Measurements from ENCODE around the gene TEX50.
"Not testable (repeated sequence)": the region's sequence is repeated elsewhere in the genome, so short reads cannot be mapped to it uniquely, and the experiment has no call there.

TEX50 gene, protein sequence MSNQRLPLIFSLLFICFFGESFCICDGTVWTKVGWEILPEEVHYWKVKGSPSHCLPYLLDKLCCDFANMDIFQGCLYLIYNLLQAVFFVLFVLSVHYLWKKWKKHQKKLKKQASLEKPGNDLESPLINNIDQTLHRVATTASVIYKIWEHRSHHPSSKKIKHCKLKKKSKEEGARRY

DNA sequence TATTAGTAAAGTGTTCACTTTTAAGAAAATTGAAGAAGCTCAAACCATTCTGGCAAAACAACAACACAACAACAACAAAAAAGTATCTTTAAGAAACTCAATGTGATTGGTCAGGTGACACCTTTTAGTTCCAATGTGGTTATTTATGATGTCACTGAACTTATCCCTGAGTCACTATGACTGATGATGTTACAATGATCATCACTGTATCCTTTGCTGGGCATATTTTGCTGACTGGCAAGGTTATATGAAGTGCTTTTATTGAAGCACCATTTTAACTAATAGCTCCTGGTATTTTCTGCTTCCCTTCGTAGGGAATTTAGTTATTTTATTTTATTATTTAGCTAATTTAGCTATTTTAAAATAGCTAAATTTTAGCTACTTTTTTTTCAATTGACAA is at the start of gene TEX50:
Gene TEX50 (plus strand): TSS at position 223 of the 400 bp plus-strand sequence. CDS start 184 bp downstream, outside the sequence.
- no peak for DNase-seq

DNA sequence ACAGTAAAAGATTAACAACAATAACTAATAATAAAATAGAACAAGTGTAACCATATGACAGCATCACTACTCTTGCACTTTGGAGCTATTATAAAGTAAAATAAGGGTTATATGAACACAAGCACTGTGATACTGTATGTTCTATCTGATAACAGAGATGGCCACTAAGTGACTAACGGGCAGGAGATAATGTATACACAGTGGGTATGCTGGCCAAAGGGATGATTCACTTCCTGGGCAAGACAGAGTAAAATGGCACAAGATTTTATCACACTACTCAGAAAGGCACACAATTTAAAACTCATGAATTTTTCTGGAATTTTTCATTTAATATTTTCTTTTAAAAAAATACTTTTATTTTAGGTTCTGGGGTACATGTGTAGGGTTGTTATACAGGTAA is 44.6 kb upstream of the TEX50 start:
- no peak for DNase-seq

DNA sequence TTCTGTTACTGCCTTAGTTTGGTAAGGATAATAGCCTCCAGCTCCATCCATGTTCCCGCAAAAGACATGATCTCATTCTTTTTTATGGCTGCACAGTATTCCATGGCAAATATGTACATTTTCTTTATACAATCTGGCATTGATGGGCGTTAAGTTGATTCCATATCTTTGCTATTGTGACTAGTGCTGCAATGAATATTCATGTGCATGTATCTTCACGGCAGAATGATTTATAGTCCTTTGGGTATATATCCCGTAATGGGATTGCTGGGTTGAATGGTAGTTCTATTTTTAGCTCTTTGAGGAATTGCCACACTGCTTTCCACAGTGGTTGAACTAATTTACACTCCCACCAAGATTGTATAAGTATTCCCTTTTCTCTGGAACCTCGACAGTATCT is 44.0 kb upstream of the TEX50 start:
- DNase-seq = not testable (repeated sequence)

DNA sequence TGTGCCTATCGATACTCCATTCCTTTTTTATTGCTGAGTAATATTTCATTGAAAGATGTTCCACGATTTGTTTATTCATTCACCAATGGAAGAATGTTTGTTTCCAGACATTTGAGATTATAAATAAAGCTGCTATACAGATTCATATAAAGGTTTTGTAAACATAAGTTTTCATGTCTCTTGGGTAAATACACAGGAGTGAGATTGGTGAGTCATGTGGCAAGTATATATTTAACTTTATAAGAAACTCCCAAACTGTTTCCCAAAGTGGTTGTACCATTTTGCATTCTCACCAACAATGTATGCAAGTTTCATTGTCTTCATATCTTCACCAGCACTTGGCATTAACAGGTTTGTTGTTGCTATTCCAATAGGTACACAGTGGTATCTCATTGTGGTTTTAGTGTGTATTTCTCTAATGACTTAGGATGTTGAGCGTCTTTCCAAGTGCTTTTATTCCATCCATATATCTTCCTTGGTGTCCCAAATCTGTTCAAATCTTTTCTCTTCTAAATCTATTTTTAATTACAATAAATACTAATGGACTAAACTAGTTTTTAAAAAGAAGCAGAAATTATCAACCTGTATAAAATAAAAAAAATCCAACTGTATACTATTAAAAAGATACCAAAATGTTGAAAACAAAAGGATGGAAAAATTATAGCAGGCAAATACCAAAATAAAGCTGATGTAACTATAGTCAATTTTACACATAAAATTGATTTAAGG is 38.9 kb upstream of the TEX50 start:
- DNase-seq = no peak

DNA sequence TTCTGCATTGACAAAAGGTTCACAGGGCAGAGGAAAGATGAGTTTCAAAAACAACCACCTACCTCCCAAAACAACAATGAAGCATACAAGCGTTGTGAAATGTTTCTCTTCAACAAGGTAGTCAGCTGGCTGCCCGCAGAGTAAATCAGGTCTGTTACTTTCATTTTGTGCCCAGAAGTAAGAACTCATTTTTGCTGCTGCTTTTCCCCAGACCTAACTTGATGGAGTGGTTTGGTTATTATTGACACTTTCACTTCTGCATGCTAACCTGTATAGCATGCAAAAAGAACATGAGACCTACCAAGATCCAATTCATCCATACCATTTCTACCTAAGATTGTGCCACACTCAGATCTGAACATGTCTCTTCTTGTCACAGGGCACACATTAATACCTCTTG is 33.5 kb upstream of the TEX50 start:
- DNase-seq = no peak

DNA sequence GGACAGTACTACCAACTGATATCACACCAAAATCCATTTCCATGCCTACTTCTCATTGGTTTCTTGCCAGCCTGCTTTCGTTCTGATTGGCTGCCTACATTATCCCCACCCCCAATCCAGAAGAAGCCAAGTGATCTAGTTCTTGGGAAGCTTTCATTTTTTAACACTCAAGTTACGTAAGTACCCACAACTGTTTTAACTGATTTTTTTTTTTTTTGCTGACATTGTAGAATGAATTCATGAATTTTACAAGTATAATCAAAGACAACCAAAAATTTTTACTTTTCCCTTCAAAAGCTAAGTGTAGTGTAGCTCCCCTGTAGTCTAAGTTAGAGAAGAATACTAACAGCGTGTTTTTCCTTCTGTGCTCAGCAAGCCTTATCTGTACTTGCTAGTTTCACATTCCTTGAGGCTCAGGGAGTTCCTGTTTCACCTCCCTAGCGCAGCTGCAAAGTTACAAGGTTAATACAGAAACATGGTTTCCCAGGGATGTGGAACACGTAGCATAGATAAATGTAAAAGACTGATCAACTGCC is 32.0 kb upstream of the TEX50 start, which contains the start of gene SLC9C2:
Gene SLC9C2 (minus strand): TSS at position 17 of the 536 bp plus-strand sequence. CDS start 1,296 bp downstream, outside the sequence.
- no peak for DNase-seq

DNA sequence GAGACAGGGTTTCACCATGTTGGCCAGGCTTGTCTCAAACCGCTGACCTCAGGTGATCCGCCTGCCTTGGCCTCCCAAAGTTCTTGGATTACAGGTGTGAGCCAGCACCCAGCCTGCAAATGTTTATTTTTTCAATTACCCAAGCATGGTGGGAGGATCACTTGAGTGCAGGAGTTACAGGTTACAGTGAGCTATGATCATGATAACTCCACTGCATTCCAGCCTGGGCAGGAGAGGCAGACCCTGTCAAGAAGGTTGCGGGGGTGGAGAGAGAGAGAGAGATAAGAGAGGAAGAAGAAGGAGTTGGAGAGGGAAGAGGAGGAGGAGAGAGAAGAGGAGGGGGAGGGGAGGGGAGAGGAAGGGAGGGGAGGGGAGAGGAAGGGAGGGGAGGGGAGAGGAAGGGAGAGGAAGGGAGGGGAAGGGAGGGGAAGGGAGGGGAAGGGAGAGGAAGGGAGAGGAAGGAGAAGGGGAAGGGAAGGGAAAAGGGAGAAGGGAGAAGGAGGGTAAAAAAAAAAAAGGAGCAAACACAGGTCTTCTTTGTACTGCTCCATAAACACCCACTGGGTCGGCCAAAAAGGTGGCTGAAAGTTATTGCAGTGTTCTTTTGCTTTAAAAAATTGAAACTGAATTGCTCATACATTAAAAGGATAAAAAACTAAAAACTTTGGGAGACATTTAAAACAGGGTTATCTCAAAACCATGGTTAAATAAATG is 26.5 kb upstream of the TEX50 start:
- no peak for DNase-seq

DNA sequence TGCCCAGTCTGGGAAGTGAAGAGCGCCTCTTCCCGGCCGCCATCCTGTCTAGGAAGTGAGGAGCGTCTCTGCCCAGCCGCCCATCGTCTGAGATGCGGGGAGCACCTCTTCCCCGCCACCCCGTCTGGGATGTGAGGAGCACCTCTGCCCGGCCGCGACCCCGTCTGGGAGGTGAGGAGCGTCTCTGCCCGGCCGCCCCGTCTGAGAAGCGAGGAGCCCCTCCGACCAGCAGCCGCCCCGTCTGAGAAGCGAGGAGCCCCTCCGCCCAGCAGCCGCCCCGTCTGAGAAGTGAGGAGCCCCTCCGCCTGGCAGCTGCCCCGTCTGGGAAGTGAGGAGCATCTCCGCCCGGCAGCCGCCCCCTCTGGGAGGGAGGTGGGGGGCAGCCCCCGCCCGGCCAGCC is 22.1 kb upstream of the TEX50 start:
- DNase-seq = not testable (repeated sequence)

DNA sequence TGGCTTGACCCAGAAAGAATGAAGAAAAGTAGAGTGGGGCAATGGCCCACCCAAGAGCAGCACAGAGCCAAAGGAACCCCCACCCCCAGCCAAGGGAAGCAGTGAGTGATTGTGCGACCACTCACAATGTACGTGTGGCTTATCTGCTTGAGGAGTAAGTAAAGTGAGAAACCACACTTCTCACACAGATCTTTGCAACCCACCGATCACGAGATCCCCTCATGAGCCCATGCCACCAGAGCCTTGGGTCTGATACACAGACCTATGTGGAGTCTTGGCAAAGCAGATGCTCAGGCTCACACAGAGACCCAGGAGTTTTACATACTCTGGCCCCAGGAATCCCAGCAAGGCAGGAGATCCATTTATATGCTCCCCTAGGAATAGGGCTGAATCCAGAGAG is 18.3 kb upstream of the TEX50 start:
- DNase-seq = no peak

DNA sequence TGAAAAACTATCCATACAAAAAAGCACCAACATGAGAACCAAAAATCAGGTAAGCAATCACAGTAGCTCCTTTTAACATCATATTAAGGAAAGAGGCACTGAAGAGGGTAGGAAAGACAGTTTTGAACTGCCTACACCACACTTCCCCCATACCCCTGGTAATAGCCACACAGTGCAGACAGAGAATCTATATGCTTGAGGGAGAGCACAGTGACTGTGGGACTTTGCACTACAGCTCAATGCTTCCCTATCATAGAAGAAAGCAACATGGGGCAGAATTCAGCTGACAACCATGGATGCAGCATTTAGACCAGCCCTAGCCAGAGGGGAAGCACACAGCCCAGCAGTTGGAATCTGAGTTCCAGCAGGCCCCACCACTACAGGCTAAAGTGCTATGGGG is 7.9 kb upstream of the TEX50 start:
- no peak for DNase-seq

DNA sequence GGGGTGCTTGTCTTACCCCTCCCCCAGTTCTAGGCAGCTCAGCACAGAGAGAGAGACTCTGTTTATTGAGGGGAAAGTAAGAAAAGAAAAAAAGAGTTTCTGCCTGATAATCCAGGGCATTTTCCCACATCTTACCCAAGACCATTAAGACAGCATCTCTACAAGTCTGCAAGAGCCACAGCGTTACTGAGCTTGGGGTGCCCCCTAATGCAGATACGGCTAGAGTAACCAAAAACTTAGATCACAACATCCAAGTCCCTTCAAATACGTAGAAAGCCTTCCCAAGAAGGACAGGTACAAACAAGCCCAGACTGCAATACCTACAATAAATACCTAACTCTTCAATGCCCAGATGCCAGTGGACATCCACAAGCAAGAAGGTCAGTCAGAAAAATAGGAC is 6.2 kb upstream of the TEX50 start:
- DNase-seq = peak in 1 of 2 donors; percentile 10

DNA sequence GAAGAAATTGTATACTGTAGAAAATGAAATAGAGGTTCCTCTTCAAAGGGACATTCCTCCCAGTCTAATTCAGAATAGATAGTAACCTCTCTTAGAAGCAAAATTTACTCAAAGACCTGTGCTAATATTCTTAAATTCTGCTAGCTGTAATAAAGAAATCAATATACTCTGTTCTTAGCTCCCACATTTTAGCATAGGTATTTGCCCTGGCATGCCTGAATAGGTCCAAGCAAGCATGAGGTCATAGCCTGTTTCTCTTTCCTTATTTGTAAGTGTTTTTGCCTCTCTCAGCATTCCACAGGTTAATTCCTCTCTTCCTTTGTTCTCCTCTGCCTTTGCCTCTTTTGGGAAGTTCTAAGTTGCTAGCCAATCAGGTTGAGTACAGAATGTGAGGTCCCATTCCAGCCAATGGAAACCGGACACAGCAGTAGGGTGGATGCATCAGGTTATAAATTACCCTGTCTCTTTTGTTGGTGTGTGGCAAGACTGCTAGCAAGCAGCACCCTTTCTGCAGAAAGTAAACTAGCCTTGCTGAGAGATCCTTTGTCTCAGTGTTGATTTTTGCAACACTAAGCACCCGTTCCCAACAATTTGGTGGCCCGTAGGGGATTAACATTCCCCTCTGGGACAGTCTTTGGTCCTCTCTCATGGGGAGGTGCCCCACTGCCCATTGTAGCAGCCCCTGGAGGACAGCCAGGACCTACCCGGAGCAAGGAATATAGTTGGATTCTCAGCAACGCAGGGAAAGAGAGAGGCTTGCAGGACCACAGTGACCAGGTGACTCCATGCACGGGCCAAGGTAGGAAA is 2.3 kb downstream of the TEX50 start:
- DNase-seq = not testable (repeated sequence)

DNA sequence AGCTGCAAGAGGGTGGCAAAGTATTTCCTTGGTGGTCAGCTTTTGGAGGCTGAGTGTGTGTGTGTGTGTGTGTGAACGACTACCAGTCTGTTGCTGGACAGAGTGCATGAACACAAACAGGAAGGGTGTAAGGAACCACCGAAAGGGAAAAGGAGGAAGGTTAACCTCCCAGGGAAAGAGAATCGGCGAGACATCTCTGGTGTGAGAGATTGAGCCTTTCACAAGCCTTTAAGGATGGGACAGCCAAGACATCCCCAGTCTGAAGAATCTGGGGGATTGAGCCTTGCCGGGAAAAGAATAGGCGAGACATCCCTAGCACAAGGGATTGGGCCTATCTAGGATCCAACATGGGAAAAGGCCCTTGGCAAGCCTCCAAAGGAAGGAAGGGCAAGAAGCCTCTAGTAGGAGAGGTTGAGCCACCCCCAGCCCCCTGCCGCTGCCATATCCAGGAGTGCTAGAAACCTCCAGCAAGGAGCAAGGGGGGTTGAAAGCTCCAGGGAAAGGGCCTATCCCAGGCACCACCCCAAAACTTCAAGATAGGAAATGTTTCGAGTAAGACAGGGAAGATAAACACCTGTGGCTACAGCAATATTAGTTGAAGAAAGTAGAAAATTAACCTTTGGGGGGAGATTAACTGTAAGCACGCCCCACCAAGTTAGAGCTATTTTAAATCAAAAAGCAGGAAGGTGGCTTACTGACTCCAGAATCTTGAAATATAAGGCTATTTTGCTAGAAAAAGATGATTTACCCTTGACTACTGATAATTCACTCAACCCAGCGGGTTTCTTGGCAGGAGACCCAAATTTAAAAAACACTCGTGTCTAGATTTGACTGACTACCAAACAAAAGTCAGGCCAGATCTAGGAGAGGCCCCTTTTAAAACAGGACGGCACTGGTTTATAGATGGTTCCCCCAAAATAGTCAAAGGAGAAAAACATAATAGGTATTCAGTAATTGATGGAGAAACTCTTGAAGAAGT is 3.2 kb downstream of the TEX50 start:
- no peak for DNase-seq

DNA sequence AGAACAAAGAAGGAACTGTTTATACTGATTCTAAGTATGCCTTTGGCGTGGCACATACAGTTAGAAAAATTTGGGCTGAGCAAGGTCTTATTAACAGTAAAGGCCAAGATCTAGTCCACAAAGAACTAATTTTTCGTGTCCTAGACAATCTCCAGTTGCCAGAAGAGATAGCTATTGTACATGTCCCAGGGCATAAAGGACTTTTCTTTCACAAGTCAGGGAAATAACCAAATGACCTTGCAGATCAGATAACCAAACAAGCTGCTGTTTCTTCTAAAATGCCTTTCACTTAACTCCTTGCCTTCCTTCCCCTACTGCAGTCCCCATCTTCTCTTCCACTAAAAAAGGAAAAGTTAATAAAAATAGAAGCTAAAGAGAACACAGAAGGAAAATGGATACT is 4.0 kb downstream of the TEX50 start:
- no peak for DNase-seq

DNA sequence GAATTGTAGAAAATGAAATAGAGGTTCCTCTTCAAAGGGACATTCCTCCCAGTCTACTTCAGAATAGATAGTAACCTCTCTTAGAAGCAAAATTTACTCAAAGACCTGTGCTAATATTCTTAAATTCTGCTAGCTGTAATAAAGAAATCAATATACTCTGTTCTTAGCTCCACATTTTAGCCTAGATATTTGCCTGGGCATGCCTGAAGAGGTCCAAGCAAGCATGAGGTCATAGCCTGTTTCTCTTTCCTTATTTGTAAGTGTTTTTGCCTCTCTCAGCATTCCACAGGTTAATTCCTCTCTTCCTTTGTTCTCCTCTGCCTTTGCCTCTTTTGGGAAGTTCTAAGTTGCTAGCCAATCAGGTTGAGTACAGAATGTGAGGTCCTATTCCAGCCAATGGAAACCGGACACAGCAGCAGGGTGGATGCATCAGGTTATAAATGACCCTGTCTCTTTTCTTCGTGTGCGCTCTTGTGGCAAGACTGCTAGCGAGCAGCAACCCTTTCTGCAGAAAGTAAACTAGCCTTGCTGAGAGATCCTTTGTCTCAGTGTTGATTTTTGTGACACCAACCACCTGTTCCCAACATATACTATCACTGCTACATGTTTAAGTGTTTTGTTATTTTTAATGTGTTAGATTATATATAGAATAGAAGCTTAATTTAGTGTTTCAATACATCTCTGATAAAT is 7.5 kb downstream of the TEX50 start:
- DNase-seq = not testable (repeated sequence)

DNA sequence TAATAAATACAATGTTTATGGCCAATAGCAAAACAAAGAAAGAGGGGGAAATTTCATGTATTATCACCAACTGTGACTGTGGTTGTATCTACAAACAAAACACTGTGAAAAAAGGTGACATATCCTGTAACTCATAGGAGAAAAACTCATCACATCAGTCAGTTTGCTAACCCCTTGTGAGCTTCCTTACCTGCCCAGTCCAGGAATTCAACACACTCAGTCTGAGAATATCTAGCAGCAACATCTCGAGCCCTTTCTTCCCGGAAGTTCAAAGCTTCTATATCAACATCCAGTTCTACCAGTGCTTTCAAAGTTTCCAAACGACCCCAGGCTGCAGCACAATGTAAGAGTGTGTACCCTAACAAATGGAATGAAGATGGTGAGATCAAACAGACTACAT is 11.5 kb downstream of the TEX50 start:
- DNase-seq = no peak

DNA sequence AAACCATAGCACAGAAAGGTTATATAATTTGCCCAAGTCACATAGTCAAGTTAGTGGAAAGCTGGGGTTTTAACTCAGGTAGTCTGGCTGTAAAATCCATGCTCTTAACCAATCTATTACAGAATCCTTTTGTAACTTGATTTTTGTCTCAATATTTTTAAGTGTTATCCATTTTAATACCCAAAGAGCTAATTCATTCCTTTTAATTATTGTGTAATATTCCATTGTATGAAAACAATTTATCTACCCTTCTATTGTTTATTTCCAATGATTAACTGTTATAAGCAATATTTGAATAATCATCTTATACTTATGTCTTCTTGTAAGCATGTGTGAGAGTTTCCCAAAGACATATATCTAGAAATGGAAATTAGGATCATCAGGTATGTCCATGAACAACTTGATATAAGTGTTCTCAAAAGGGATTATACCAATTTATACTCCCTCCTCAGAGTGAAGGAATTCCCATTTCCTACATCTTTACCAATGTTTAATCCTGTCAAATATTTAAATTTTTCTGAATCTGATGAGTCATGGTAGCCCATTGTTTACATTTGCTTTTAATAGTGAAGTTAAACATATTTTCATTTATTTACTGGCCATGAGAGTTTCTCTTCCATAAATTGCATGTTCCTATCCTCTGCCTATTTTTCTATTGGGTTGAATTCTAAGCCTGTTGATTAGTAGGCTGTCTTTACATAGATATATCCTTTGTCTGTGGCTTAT is 13.9 kb downstream of the TEX50 start:
- DNase-seq = no peak

DNA sequence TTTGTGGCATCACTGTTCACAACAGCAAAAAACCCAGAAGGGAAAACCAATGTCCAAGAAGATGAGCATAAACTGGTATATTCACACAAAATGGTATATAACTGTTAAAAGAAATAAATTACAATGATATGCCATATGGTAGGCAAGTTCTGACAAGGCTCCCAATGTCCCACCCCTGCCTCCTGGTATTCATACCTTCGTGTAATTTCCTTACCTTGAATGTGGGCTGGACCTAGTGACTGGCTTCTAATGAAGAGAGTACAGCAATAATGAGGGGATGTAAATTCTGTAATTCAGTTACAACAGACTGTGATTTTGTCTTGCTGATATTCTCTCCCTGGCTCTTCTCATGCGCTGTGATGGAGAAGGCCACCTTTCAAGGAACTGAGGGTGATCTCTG is 25.2 kb downstream of the TEX50 start:
- DNase-seq = no peak

DNA sequence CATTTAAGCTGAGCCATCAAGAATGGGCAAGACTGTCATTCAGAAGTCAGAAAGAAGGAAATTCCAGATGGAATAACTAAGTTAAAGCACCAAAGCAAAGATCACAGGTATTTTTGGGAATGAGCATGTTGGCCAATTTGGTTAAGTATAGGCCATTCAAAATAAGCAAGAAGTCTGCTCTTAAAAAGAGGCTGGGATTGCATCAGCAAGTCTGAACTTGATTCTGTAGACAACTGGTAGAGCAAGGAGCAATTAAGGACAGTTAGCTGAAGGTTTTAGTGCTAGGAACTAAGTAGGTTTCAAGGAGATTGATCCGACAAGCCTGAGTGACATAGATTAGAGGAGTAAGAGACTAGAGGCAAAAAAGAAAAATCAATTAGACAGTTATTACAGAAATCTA is 26.1 kb downstream of the TEX50 start:
- DNase-seq = no peak

DNA sequence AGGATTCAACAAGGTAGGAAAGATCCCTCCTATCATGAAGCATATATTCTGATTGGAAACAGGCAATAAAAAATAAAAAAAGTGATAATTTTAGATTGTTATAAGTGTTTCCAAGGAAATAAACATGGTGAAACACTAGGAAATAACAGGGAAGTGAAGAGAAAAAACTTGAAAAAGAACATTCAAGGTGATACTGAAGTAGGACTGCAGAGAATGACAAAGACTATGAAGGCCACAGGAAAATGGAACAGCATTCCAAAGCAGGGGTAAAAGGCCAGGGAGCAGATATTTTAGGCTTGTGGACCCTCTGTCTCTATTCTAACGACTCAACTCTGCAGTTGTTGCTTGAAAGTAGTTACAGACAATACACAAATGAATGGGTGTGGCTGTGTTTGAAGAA is 26.6 kb downstream of the TEX50 start:
- no peak for DNase-seq
